Common myeloid progenitor, CD34-positive (primary cell): ENCODE measurements around the gene SCUBE3.

Experiments used
- CTCF ChIA-PET: fragments of 350-600 bp; sonication (Branson Sonifier 250); formaldehyde crosslinking; loops from one replicate; lab custom pipeline; 2021; ENCODE audit warnings: antibody characterized with exemption; lab: Charles Lee
- POLR2A ChIA-PET: fragments of 350-600 bp; sonication (Branson Sonifier 250); formaldehyde crosslinking; loops from one replicate; lab custom pipeline; 2021; ENCODE audit warnings: antibody characterized with exemption; lab: Charles Lee
- DNase-seq, 3 donors: peaks; one replicate each; pipeline versions ENCODE4 v3.0.0 to v3.0.0-alpha.2; 2013
- H3K27ac ChIP-seq, 2 experiments: 1 replicate in 1 of 2; 2 replicates in 1 of 2; pipeline ENCODE4 v1.7.0; 2013; ENCODE audit warnings: inconsistent platforms in 2 of 2, low read length in 2 of 2, mild to moderate bottlenecking in 2 of 2, low read depth in 1 of 2, moderate library complexity in 1 of 2; ENCODE audit not compliant: severe bottlenecking in 2 of 2, insufficient read depth in 1 of 2, poor library complexity in 1 of 2
- H3K27me3 ChIP-seq, 5 experiments: replicated peaks in 2 of 5; 1 replicate in 3 of 5; 2 replicates in 2 of 5; pipeline versions ENCODE4 v1.6.1 to v1.7.0; 2013; ENCODE audit warnings: low read length in 4 of 5, mild to moderate bottlenecking in 2 of 5, moderate library complexity in 2 of 5, inconsistent platforms in 1 of 5; ENCODE audit not compliant: insufficient read depth in 5 of 5, control insufficient read depth in 4 of 5
- H3K36me3 ChIP-seq, 4 experiments: 1 replicate in 2 of 4; 2 replicates in 2 of 4; pipeline versions ENCODE4 v1.6.1 to v1.7.0; 2013; ENCODE audit warnings: low read length in 3 of 4, control low read depth in 1 of 4, mild to moderate bottlenecking in 1 of 4; ENCODE audit not compliant: control insufficient read depth in 4 of 4, insufficient read depth in 4 of 4
- H3K4me1 ChIP-seq, 4 experiments: 1 replicate in 3 of 4; 2 replicates in 1 of 4; pipeline versions ENCODE4 v1.6.1 to v1.7.1; 2013; ENCODE audit warnings: low read length in 3 of 4, mild to moderate bottlenecking in 3 of 4, control low read depth in 1 of 4, inconsistent platforms in 1 of 4, moderate library complexity in 1 of 4; ENCODE audit not compliant: control insufficient read depth in 4 of 4, insufficient read depth in 4 of 4; ENCODE audit errors: control extremely low read depth in 1 of 4
- H3K4me3 ChIP-seq, 7 experiments: 1 replicate in 4 of 7; 2 replicates in 3 of 7; pipeline versions ENCODE4 v1.5.1 to v1.7.0; 2013; ENCODE audit warnings: mild to moderate bottlenecking in 7 of 7, low read length in 6 of 7, moderate library complexity in 6 of 7, inconsistent platforms in 2 of 7, low read depth in 2 of 7, control low read depth in 1 of 7; ENCODE audit not compliant: insufficient read depth in 4 of 7, control insufficient read depth in 1 of 7; ENCODE audit errors: extremely low read depth in 1 of 7
- H3K9me3 ChIP-seq, 5 experiments: 1 replicate in 4 of 5; 2 replicates in 1 of 5; pipeline versions ENCODE4 v1.6.1 to v1.7.1; 2013; ENCODE audit warnings: low read length in 4 of 5, mild to moderate bottlenecking in 2 of 5, inconsistent platforms in 1 of 5, low read depth in 1 of 5, moderate library complexity in 1 of 5; ENCODE audit not compliant: control insufficient read depth in 4 of 5, insufficient read depth in 2 of 5; ENCODE audit errors: control extremely low read depth in 1 of 5
- WGBS: methylation state at CpG from one replicate; pipeline ENCODE4 v1.1.5; 2013; ENCODE audit not compliant: insufficient coverage; 5-methylcytosine and 5-hydroxymethylcytosine counted together

The SCUBE3 gene

DNA sequence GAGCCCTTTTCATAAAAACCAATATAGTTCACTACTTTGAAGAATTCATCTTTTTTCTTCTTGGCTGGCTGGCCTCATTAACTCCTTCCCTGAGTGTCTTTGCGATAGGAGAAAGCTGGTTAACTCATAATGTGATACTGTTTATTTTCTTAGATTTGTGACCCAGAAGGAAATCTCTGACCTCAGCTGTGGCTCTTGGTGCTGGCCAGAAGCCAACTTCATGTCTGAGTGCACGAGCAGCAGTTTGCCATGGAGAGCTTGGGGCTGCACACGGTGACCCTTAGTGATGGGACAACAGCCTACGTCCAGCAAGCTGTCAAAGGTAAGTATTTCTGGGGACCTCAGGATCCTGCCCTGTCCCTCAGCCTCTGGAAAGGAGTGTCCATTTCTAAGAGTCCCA is 67.1 kb downstream of the SCUBE3 start:
- WGBS, result 45% methylated on average over 2 of the region's 4 CpGs
- Histone ChIP-seq H3K4me1 (peaks cover 0 to 5% (median 0%) of the 10 kb centered on the region in 4 experiments), H3K9me3 (no peaks in the 10 kb centered on the region), H3K4me3 (no peak overlapping the region), H3K27me3 (no peaks in the 10 kb centered on the region), H3K36me3 (peaks cover 6 to 39% (median 27%) of the 10 kb centered on the region in 4 experiments), H3K27ac (no peak overlapping the region)
- no peak for DNase-seq
- CTCF ChIA-PET, result interaction anchor here (1.3 to 1.7 kb wide), 3 partner anchors 13 to 22 kb away, joined by 3 to 5 read pairs (median 4); partner anchors contain the start of gene DEF6
- POLR2A ChIA-PET, result no interaction called here

DNA sequence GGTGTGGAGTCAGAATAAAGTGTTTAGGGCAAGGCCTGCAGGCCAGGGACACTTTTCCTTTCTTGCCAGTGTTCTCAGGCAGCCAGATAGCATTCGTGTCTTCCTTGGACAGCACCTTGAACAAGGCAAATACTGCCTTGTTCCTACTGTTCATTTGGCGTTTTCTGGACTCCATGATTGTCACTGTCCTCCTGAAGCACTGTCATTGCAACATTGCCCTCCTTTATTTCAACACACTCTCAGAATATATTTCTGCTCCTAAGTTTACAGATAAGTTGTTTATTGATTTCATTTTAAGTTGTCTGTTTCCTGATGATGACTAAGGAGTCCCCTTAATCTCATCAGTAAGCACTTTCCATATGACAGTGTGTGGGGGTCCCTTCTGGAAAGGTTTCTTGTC is 68.7 kb downstream of the SCUBE3 start:
- DNase-seq, result no peak
- CTCF ChIA-PET, result interaction anchor here (7.7 to 20.5 kb wide), 2 partner anchors 14 to 39 kb away, joined by 54 to 405 read pairs; partner anchors contain the start of gene DEF6
- WGBS, result 100% methylated on average over 2 of the region's 2 CpGs
- POLR2A ChIA-PET, result interaction anchor here (0.8 kb wide), 1 partner anchor 1766 kb away, joined by 3 read pairs; no protein-coding TSS in a partner anchor
- Histone ChIP-seq H3K9me3 (no peaks in the 10 kb centered on the region), H3K36me3 (peaks cover 10 to 55% (median 39%) of the 10 kb centered on the region in 4 experiments), H3K4me3 (no peak overlapping the region), H3K27ac (no peak overlapping the region), H3K27me3 (no peaks in the 10 kb centered on the region), H3K4me1 (no peaks in the 10 kb centered on the region)

DNA sequence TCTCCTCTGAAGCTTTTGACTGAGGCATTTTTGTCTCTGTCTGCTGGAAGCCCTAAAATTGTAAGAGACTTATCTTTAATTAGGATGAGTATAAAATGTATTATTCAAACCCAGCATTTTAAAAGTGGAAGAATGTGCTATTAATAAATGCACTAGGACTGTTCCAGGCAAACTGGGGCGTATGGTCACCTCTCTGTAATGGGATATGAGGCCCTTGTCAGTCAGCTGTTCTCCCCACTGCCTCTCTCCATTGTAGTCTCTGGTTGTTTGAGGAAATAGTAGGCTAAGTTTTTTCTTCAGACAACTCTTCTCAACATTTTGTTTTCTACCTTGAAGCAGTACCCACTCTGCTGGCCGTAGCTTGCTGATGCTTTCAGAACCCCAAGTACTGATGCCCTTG is 69.6 kb downstream of the SCUBE3 start:
- no peak for DNase-seq
- H3K9me3 ChIP-seq, result no peaks in the 10 kb centered on the region

DNA sequence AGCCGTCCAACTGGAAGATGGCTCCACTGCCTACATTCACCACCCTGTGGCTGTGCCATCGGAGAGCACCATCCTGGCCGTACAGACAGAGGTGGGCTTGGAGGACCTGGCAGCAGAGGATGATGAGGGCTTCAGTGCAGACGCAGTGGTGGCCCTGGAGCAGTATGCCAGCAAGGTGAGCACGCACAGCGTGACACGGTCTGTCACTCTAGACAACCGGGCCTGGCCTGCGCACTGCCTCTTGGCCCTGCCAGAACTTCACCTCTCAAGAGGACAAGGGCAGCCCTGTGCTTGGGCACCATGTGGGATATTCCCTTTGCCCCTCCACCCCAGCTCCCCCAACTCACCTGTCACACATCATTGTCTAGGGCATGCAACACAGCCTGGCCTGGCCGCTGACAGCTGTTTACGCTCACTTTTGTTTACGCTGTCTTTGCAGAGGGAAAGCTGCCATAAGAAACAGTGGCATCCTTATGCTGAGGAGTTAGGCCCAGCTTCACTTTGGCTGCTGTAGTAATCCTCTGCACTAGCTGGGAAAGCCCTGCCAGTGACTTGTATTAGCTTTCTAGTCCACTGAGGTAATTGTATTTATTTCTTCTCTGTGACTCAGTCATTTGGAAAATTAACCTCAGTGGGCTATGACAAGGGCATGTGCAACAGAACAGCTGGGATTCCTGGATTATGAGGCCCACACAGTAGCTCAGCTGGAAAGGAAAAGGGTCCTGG is 74.1 kb downstream of the SCUBE3 start:
- Histone ChIP-seq H3K27me3 (no peaks in the 10 kb centered on the region), H3K4me3 (no peak overlapping the region), H3K27ac (no peak overlapping the region), H3K36me3 (peaks cover 10 to 88% (median 65%) of the 10 kb centered on the region in 4 experiments), H3K9me3 (no peaks in the 10 kb centered on the region), H3K4me1 (no peaks in the 10 kb centered on the region)
- no peak for DNase-seq
- WGBS, result 98% methylated on average over 11 of the region's 12 CpGs
- CTCF ChIA-PET, result interaction anchor here (0.8 to 20.5 kb wide), 5 partner anchors 8 to 54 kb away, joined by 3 to 405 read pairs (median 11); partner anchors contain the start of genes DEF6 and PPARD
- POLR2A ChIA-PET, result no interaction called here

More for the DNA sequence above, 69.6 kb downstream of the SCUBE3 start:
- CTCF ChIA-PET, result interaction anchor here (7.7 to 20.5 kb wide), 2 partner anchors 13 to 38 kb away, joined by 54 to 405 read pairs; partner anchors contain the start of gene DEF6
- Histone ChIP-seq H3K4me1 (no peaks in the 10 kb centered on the region), H3K27ac (no peak overlapping the region), H3K27me3 (no peaks in the 10 kb centered on the region), H3K36me3 (peaks cover 10 to 63% (median 47%) of the 10 kb centered on the region in 4 experiments), H3K4me3 (no peak overlapping the region)
- POLR2A ChIA-PET, result no interaction called here
- 100% methylated on average over 1 of the region's 2 CpGs for WGBS

DNA sequence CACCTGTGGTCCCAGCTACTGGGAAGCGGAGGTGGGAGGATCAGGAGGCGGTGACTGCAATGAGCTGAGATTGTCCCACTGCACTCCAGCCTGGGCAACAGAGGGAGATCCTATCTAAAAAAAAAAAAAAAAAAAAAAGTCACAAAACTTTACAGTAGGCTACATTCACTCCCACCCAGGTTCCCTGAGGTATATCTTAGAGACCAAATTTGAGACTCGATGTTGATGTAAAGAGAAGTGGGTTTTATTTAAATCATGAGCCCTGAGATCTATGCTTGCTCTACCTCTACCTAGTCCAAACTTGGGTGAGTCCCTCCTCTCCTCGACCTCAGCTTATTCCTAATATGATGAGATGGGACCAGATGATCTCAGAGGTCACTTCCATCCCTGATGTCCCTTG is 75.1 kb downstream of the SCUBE3 start:
- Histone ChIP-seq H3K27ac (no peak overlapping the region), H3K36me3 (peaks cover 7 to 87% (median 66%) of the 10 kb centered on the region in 4 experiments), H3K27me3 (no peaks in the 10 kb centered on the region), H3K4me1 (no peaks in the 10 kb centered on the region), H3K9me3 (no peaks in the 10 kb centered on the region), H3K4me3 (no peak overlapping the region)
- no peak for DNase-seq
- POLR2A ChIA-PET, result no interaction called here
- CTCF ChIA-PET, result interaction anchor here (1.1 to 20.5 kb wide), 3 partner anchors 7 to 32 kb away, joined by 3 to 405 read pairs (median 54); partner anchors contain the start of gene DEF6
- 100% methylated on average over 1 of the region's 4 CpGs for WGBS

DNA sequence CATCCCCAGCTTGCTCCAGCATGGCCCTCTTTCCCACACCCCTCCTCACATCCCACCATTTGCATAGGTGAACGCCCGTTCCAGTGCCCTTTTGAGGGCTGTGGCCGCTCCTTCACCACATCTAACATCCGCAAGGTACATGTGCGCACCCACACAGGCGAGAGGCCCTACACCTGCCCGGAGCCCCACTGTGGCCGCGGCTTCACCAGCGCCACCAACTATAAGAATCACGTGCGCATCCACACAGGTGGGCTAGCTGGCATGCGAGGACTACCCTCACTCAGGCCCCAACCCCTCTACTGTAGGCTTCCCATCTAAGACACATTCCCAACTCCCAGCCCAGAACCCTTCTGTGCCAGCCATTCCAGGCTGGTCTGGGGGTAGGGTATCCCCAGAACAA is 77.7 kb downstream of the SCUBE3 start:
- POLR2A ChIA-PET, result no interaction called here
- CTCF ChIA-PET, result interaction anchor here (0.6 to 20.5 kb wide), 4 partner anchors 18 to 156 kb away, joined by 3 to 405 read pairs (median 48); partner anchors contain the start of gene FANCE
- Histone ChIP-seq H3K9me3 (no peaks in the 10 kb centered on the region), H3K27ac (no peak overlapping the region), H3K36me3 (peaks cover 0 to 95% (median 69%) of the 10 kb centered on the region in 4 experiments), H3K27me3 (no peaks in the 10 kb centered on the region), H3K4me1 (no peaks in the 10 kb centered on the region), H3K4me3 (no peak overlapping the region)
- DNase-seq, result no peak
- WGBS, result 98% methylated on average over 13 of the region's 13 CpGs

DNA sequence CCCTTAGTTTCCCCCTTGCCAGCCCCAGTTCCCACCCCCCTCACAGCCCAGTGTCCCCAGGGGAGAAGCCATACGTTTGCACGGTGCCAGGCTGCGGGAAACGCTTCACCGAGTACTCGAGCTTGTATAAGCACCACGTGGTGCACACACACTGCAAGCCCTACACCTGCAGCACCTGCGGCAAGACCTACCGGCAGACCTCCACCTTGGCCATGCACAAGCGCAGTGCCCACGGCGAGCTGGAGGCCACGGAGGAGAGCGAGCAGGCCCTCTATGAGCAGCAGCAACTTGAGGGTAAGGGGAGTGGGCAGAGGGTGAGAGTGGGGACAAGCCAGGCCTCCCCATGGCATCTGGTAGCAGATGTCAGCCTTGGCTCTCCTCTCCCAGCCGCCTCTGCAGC is 78.7 kb downstream of the SCUBE3 start:
- peaks cover 4 to 10% (median 8%) of the 10 kb centered on the region in 4 experiments for H3K4me1 ChIP-seq
- ChIA-PET POLR2A (no interaction called here), CTCF (interaction anchor here (0.7 to 20.5 kb wide), 11 partner anchors 22 to 185 kb away, joined by 3 to 405 read pairs (median 5); partner anchors contain the start of genes FANCE and RPL10A)
- no peak overlapping the region for H3K27ac ChIP-seq
- no peak for DNase-seq
- H3K9me3 ChIP-seq, result no peaks in the 10 kb centered on the region
- peaks cover 0 to 86% (median 61%) of the 10 kb centered on the region in 4 experiments for H3K36me3 ChIP-seq
- no peaks in the 10 kb centered on the region for H3K27me3 ChIP-seq
- WGBS, result 74% methylated on average over 15 of the region's 15 CpGs
- no peak overlapping the region for H3K4me3 ChIP-seq
